Muscle layer of colon (tissue), 2 donors: ENCODE data around the gene ARPP21.

ENCODE experiments used
- H3K27ac ChIP-seq: one replicate; pipeline ENCODE4 v1.7.0; 2013; ENCODE audit warnings: low read depth, mild to moderate bottlenecking, low read length, moderate library complexity
- H3K27me3 ChIP-seq, 2 donors: one replicate each; pipeline ENCODE4 v1.7.0; 2013; ENCODE audit warnings: low read length in 2 of 2, mild to moderate bottlenecking in 2 of 2; ENCODE audit not compliant: insufficient read depth in 2 of 2, control insufficient read depth in 1 of 2
- H3K36me3 ChIP-seq: one replicate; pipeline ENCODE4 v1.7.0; 2013; ENCODE audit warnings: mild to moderate bottlenecking, low read length; ENCODE audit not compliant: insufficient read depth
- H3K4me1 ChIP-seq: one replicate; pipeline ENCODE4 v1.7.0; 2013; ENCODE audit warnings: mild to moderate bottlenecking, low read length; ENCODE audit not compliant: insufficient read depth
- H3K4me3 ChIP-seq, 2 donors: one replicate each; pipeline ENCODE4 v1.7.0; 2013; ENCODE audit warnings: low read length in 2 of 2, low read depth in 1 of 2, mild to moderate bottlenecking in 1 of 2, moderate library complexity in 1 of 2
- H3K9ac ChIP-seq: one replicate; pipeline ENCODE4 v1.7.0; 2013; ENCODE audit warnings: low read length
- H3K9me3 ChIP-seq: one replicate; pipeline ENCODE4 v1.7.0; 2013; ENCODE audit warnings: mild to moderate bottlenecking, low read length
- donor health status: abdominal sarcoma.
- donor health status: Adenocarcinoma of cecum.

Gene ARPP21

DNA sequence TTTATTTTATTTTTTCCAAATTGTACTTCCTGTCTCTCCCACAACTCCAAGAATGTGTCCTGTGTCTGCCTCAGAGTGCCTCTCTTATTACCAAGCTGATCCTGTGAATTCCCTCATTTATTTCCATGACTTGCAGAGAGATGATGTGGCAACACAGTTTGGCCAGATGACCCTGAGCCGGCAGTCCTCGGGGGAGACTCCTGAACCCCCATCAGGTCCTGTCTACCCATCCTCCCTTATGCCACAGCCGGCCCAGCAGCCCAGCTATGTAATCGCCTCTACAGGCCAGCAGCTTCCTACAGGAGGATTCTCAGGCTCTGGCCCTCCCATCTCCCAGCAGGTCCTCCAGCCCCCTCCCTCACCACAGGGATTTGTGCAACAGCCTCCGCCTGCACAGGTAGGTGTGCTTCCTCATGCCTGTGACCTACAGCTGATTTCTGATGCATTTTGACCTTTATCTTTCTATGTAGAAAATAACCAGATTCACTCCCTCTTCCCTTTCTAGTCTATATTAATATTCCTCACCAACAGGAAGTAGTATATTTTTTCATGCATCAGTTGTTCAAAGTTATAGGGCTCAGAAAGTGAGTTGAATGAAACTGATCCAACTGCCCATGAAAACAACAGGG lies 100.0 kb downstream of the ARPP21 start:
- H3K36me3 ChIP-seq = no peaks in the 10 kb centered on the region

DNA sequence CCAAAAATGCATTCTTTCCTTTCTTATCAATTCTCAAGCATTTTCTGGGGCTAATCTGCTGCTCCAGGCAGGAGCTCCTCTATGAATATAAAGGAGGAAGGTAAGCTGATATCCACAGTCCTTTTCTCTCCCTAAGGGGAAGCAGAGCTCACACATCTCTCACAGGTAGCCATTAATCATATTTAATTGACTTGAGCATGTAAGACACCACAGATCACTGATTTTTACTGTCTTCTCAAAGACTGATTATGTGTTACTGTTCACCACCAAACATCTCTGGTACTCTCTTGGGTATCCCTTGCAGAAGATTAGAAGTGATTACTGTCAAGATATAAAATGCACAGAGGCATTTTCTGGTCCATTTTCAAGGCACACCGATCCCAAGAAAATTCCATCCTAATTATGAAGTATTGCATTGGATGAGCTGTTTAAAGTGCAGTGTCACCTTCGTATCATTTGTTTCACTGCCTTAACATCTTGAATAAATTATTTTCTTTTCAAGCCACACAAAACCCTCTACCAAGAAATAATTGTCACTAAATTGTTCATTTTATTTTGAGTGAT lies 100.7 kb downstream of the ARPP21 start:
- no peak overlapping the region for H3K27ac ChIP-seq
- no peaks in the 10 kb centered on the region for H3K27me3 ChIP-seq
- no peak overlapping the region for H3K9ac ChIP-seq
- no peak overlapping the region for H3K4me3 ChIP-seq
- H3K4me1 ChIP-seq = no peaks in the 10 kb centered on the region
- H3K36me3 ChIP-seq = no peaks in the 10 kb centered on the region
- H3K9me3 ChIP-seq = no peaks in the 10 kb centered on the region

More for the DNA sequence above, 100.0 kb downstream of the ARPP21 start:
- H3K4me3 ChIP-seq = no peak overlapping the region
- no peaks in the 10 kb centered on the region for H3K27me3 ChIP-seq
- no peaks in the 10 kb centered on the region for H3K9me3 ChIP-seq
- no peak overlapping the region for H3K9ac ChIP-seq
- H3K27ac ChIP-seq = no peak overlapping the region
- no peaks in the 10 kb centered on the region for H3K4me1 ChIP-seq

DNA sequence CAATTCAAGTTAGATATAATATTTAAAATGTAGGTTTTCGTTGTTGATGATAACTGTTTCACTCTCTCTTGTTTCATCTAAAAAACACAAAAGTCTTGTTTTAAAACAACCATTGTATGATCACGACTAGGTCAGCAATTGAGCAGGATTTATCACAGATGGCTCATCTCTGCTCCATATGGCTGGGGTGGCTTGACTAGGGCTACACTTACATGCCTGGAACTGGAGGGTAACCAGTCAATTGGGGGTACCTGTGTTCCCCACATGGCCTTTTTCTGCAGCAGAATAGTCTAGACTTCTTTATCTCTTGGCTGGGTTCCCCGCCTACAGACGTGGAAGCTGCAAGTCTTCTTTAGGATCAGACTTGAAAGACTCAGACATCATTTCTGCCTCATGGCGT lies 103.9 kb downstream of the ARPP21 start:
- Histone ChIP-seq H3K9ac (no peak overlapping the region), H3K27ac (no peak overlapping the region), H3K27me3 (no peaks in the 10 kb centered on the region), H3K4me1 (no peaks in the 10 kb centered on the region), H3K36me3 (no peaks in the 10 kb centered on the region), H3K9me3 (no peaks in the 10 kb centered on the region), H3K4me3 (no peak overlapping the region)

DNA sequence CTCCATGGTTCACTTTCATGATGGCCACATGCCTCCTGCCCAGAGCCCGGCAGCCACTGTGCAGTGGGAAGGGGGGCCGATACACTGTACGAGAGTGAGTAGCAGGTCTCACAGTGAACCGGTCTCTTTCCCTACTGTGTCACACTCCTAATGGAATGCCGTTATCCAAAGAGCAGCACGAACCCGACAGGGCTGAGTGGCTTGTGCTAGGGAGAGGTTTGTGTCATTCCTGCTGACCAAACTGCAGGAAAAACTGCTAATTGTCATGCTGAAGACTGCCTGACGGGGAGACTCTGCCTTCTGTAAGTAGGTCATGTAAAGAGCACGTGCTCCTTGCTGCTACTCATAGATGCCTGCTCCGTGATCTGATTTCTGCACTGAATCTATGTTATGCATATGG lies 105.1 kb downstream of the ARPP21 start:
- H3K9me3 ChIP-seq = no peaks in the 10 kb centered on the region
- no peak overlapping the region for H3K27ac ChIP-seq
- no peak overlapping the region for H3K9ac ChIP-seq
- H3K27me3 ChIP-seq = no peaks in the 10 kb centered on the region
- H3K36me3 ChIP-seq = no peaks in the 10 kb centered on the region
- no peak overlapping the region for H3K4me3 ChIP-seq
- H3K4me1 ChIP-seq = no peaks in the 10 kb centered on the region

DNA sequence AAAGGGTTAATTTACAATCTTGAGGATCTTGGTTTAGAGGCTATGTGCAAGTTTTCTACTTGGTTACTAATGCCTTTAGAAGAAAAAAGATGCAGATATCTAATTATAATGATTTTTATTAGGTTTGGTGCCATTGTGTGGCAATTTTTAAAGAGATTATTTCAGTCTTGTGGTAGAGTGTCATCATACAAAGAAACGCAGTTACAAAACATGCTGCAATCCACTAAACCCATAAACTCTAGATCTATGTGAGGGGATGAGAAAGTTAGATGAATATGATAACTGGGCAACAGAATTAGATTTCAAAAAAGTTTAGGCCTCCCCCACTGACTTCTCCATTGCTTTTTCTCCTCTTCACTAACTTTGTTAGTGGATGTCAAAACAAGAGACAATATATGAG lies 106.0 kb downstream of the ARPP21 start:
- Histone ChIP-seq H3K27ac (no peak overlapping the region), H3K4me1 (no peaks in the 10 kb centered on the region), H3K4me3 (no peak overlapping the region), H3K36me3 (no peaks in the 10 kb centered on the region), H3K9me3 (no peaks in the 10 kb centered on the region), H3K9ac (no peak overlapping the region), H3K27me3 (no peaks in the 10 kb centered on the region)

DNA sequence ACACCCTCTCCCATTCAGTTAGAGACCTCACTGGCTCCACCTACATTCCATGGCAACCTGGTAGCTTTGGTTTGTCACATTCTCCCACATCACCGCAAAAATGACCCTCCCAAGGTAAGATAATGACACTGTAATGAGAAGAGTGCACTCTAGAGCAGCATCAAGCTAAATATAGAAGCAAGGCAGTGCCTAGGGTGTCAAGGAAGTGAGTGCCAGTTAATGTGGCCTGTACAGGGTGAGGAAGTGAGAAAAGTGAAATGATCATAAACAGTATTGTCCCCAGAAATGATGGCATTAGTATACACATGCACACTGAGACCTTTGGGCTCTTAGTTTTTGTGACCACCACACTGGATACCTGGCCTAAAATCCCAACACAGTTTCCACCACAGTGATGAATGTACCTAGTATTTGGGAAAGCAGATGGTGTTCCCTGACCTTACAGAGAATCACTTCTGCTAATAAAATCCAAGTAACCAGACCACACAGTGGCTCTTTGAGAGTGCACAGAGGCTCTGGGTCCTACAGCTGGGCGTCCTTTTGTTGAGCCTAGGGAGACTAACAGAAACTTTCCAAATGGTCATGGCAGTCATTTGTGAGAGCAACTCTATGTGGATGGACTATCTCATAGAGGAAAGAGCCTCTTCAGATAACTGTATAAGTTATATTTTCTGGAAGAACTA lies 106.6 kb downstream of the ARPP21 start:
- Histone ChIP-seq H3K27ac (no peak overlapping the region), H3K27me3 (no peaks in the 10 kb centered on the region), H3K9ac (no peak overlapping the region), H3K9me3 (no peaks in the 10 kb centered on the region), H3K4me1 (no peaks in the 10 kb centered on the region), H3K36me3 (no peaks in the 10 kb centered on the region), H3K4me3 (no peak overlapping the region)

DNA sequence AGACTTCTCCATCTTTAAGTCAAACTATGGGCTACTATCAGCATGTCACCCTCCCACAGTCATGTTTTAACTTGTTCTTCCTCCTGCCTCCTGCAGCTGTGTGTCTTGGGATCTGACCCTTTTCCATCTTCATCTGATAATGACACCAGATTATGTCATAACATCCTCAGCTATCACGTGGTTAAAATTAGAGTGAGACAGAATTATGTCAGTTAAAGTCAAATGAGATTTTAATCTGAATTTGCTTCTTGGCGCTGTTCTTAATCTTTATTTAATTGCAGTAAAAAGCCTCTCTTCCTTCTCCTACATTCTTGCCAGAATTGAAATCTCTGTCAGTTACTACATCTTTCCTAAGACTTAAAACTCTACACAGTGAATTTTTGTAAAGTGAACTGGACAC lies 107.2 kb downstream of the ARPP21 start:
- no peaks in the 10 kb centered on the region for H3K36me3 ChIP-seq
- H3K4me1 ChIP-seq = no peaks in the 10 kb centered on the region
- no peak overlapping the region for H3K9ac ChIP-seq
- H3K9me3 ChIP-seq = no peaks in the 10 kb centered on the region
- no peaks in the 10 kb centered on the region for H3K27me3 ChIP-seq
- H3K27ac ChIP-seq = no peak overlapping the region
- no peak overlapping the region for H3K4me3 ChIP-seq

DNA sequence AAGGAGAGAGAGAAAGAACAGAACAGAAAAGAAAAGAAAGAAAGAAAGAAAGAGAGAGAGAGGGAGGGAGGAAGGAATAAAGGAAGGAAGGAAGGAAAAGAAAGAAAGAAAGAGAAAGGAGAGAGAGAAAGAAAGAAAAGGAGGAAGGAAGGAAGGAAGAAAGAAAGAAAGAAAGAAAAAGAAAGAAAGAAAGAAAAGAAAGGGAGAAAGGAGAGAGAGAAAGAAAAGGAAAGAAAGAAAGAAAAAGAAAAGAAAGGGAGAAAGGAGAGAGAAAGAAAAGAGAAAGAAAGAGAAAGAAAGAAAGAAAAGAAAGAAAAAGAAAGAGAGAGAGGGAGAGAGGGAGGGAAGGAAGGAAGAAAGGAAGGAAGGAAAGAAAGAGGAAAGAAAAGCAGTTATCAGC lies 108.8 kb downstream of the ARPP21 start:
- H3K9me3 ChIP-seq = no peaks in the 10 kb centered on the region
- no peaks in the 10 kb centered on the region for H3K4me1 ChIP-seq
- H3K27ac ChIP-seq = no peak overlapping the region
- no peaks in the 10 kb centered on the region for H3K27me3 ChIP-seq
- no peak overlapping the region for H3K9ac ChIP-seq
- no peaks in the 10 kb centered on the region for H3K36me3 ChIP-seq
- no peak overlapping the region for H3K4me3 ChIP-seq

DNA sequence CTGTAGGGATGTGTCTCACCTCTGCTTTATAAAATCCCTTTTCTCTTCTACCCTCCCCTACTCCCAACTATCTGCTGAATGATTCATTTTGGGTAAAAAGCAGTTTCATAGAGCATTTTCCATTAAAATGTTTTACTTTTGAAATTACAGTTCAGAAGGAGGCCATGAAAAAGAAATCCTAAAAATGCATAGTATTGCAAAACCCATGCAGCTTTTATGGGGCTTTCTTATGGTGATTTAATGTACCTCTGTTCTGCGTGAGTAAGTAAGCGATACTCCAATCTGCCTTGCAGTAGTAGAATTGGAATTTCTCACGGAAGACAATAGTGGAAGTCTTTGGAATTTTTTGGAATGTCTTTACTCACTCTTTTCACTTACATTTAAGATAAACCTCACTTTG lies 111.9 kb downstream of the ARPP21 start:
- no peaks in the 10 kb centered on the region for H3K4me1 ChIP-seq
- no peak overlapping the region for H3K27ac ChIP-seq
- H3K27me3 ChIP-seq = no peaks in the 10 kb centered on the region
- H3K36me3 ChIP-seq = no peaks in the 10 kb centered on the region
- no peak overlapping the region for H3K4me3 ChIP-seq
- H3K9me3 ChIP-seq = no peaks in the 10 kb centered on the region
- H3K9ac ChIP-seq = no peak overlapping the region

DNA sequence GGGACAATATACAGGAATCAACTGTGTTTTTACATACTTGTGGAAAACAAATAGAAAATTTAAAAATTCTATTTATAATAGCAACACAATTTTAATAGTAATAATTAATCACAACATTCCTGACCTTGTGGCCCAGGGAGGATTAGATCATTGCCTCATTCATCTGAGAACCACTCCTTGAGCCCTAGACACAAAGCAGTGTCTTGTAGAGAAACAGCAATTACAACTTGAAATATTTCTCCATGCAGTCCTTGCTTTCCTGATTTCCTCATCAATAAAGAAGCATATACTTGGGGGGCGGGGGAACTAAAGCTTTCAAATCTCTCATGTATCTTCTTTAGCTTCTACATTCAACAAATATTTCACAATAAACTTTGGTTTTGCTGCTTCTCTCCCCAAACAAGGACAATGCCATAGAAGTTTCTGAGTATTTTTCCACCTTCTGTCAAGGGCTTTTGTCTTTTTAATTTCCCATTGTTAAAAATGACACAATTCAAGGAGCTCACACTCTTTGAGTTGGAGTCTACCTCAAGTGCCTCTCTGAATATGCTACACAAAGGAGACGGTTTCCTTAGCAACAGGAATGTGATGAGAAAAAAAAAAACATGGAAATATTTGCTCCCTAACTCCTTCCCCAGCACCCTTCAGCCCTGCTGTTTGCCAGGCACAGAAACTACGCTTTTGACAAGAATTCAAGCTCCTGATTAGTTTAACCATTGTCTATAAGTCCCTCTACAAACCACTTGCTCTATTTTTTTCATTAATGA lies 118.8 kb downstream of the ARPP21 start:
- Histone ChIP-seq H3K4me1 (no peaks in the 10 kb centered on the region), H3K27me3 (no peaks in the 10 kb centered on the region), H3K9me3 (no peaks in the 10 kb centered on the region), H3K27ac (no peak overlapping the region), H3K36me3 (no peaks in the 10 kb centered on the region), H3K4me3 (no peak overlapping the region), H3K9ac (no peak overlapping the region)

DNA sequence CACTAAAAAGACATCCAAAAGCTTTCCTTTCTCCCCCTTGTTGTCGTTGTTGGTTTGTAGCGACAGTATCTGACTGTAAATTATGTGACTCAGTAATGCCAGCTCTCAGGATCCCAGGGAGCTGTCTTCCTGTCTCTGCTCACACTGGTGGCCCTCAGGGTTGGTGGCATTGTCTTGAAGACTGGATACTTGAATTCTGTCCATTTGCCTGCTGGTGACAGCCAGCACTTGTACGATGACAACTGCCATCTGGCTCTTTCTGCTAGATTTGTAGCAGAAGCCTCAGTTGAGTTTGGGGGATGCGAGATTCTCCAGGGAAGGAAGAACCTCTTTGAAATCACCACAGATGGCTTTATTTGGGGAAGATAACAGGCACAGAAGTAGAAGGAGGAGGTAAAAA lies 120.8 kb downstream of the ARPP21 start:
- H3K27ac ChIP-seq = no peak overlapping the region

More for the DNA sequence above, 120.8 kb downstream of the ARPP21 start:
- H3K4me1 ChIP-seq = no peaks in the 10 kb centered on the region
- no peak overlapping the region for H3K4me3 ChIP-seq
- H3K36me3 ChIP-seq = no peaks in the 10 kb centered on the region
- no peaks in the 10 kb centered on the region for H3K9me3 ChIP-seq
- H3K9ac ChIP-seq = no peak overlapping the region
- no peaks in the 10 kb centered on the region for H3K27me3 ChIP-seq
